Right lobe of liver (tissue), 6 donors: ENCODE measurements around the gene AIG1. TPM values are rescaled to one million over a fixed set of nuclear protein-coding genes. Genes with fewer than 3 reads are reported as not detected.

Experiments used
- ATAC-seq, 4 donors: fragments of 200-7000 bp; cut with Tn5 transposase; one replicate each; pipeline ENCODE4 v1.9.1; 2020; ENCODE audit warnings: mild to moderate bottlenecking in 4 of 4, moderate library complexity in 4 of 4
- DNase-seq, 3 donors: peaks; one replicate each; pipeline ENCODE4 v3.0.0-alpha.2; 2020
- H3K27ac ChIP-seq, 3 donors: fragments of 200-600 bp; one replicate each; pipeline ENCODE4 v1.8.0; 2022
- H3K27me3 ChIP-seq, 2 donors: fragments of 200-600 bp; one replicate each; pipeline ENCODE4 v1.8.0; 2022
- H3K36me3 ChIP-seq, 4 donors: fragments of 200-600 bp; sonication (generic) in 1 of 4; one replicate each; pipeline versions ENCODE4 v1.5.1 to v1.8.0; 2017 to 2022; ENCODE audit warnings: control low read depth in 1 of 4
- H3K4me1 ChIP-seq, 4 donors: fragments of 200-600 bp; sonication (generic) in 1 of 4; one replicate each; pipeline versions ENCODE4 v1.5.1 to v1.8.0; 2017 to 2022; ENCODE audit warnings: control low read depth in 1 of 4
- H3K4me3 ChIP-seq, 3 donors: fragments of 200-600 bp; one replicate each; pipeline ENCODE4 v1.8.0; 2022
- H3K9me3 ChIP-seq, 4 donors: fragments of 200-600 bp; sonication (generic) in 1 of 4; one replicate each; pipeline versions ENCODE4 v1.5.1 to v1.8.0; 2017 to 2022; ENCODE audit warnings: control low read depth in 1 of 4
- POLR2A ChIP-seq: fragments of 450-650 bp; IDR thresholded peaks from one replicate; pipeline ENCODE4 v1.6.1; 2017; ENCODE audit warnings: antibody characterized with exemption, mild to moderate bottlenecking
- WGBS: methylation state at CpG from one replicate; pipeline ENCODE4 v1.1.6; 2018; ENCODE audit warnings: low coverage, low lambda C conversion rate; ENCODE audit not compliant: insufficient coverage; ENCODE audit errors: missing lambda C conversion rate; 5-methylcytosine and 5-hydroxymethylcytosine counted together
- intact Hi-C, 2 donors: fragments of 100-400 bp; cut with DNase I; formaldehyde crosslinking; loops; one replicate each; pipeline versions ENCODE4 v1.11.2 to v1.14.1; 2022
- total RNA-seq, 6 experiments: library from RNA; depleted of rRNA in 2 of 6; stranded (reverse); fragments of >200 nt in 2 of 6; fragmentation: NEBNext Ultra II Directional in 3 of 6; extraction: Animal tissue kit (Norgen Biotek cat#: 25700) in 3 of 6; gene quantifications; one replicate each; pipeline versions ENCODE4 v1.1.0 to v1.2.4, GENCODE V29; 2016 to 2023
- TF ChIP-seq, protein P1 (sequence below), 4 donors: fragments of 200-600 bp in 3 of 4; fragments of 450-650 bp in 1 of 4; IDR thresholded peaks; one replicate each; pipeline versions ENCODE4 v1.5.1 to v1.8.0; 2016 to 2022; ENCODE audit warnings: antibody characterized with exemption in 4 of 4, mild to moderate bottlenecking in 2 of 4
- donor health status: DM: no; HTN: yes; CAD: no.
- donor health status: DM: no; HTN: no; CAD: no.
- donor health status: DM: no; HTN: no; CAD: no.
- donor health status: DM: no; HTN: yes; CAD: no.
- donor health status: DM: no; HTN: yes; CAD: no.

AIG1 gene
- total RNA-seq, 6 experiments from 2014 or later, result 81.4 to 151 (median 111) TPM

DNA sequence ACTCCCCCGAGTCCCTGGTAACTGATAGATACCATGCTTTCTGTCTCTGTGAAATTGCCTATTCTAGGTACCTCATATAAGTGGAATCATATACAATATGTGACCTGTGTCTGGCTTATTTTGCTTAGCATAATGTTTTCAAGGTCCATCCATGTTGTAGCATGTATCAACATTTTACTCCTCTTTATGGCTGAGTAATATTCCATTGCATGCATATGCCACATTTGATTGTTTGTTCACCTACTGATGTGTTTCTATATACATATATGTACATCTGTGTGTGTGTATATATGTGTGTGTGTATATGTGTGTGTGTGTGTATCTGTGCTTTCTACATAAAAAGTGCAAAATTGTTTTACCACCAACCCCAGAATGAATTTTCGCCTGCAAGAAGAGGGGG, 270.7 kb downstream of the AIG1 start:
- no peak overlapping the region for H3K4me3 ChIP-seq
- H3K27me3 ChIP-seq, result no peaks in the 10 kb centered on the region
- 100% methylated on average over 2 of the region's 2 CpGs for WGBS
- H3K36me3 ChIP-seq, result peaks cover 0 to 15% (median 0%) of the 10 kb centered on the region in 4 donors
- no peak overlapping the region for H3K27ac ChIP-seq
- no peak for DNase-seq
- TF ChIP-seq, protein P1, sequence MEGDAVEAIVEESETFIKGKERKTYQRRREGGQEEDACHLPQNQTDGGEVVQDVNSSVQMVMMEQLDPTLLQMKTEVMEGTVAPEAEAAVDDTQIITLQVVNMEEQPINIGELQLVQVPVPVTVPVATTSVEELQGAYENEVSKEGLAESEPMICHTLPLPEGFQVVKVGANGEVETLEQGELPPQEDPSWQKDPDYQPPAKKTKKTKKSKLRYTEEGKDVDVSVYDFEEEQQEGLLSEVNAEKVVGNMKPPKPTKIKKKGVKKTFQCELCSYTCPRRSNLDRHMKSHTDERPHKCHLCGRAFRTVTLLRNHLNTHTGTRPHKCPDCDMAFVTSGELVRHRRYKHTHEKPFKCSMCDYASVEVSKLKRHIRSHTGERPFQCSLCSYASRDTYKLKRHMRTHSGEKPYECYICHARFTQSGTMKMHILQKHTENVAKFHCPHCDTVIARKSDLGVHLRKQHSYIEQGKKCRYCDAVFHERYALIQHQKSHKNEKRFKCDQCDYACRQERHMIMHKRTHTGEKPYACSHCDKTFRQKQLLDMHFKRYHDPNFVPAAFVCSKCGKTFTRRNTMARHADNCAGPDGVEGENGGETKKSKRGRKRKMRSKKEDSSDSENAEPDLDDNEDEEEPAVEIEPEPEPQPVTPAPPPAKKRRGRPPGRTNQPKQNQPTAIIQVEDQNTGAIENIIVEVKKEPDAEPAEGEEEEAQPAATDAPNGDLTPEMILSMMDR (IDR thresholded peaks at IDR 0.05), result no peak
- TF ChIP-seq POLR2A, result no peak
- intact Hi-C loops, result no loop called here
- ATAC-seq, result no peak
- no peaks in the 10 kb centered on the region for H3K9me3 ChIP-seq
- no peaks in the 10 kb centered on the region for H3K4me1 ChIP-seq

DNA sequence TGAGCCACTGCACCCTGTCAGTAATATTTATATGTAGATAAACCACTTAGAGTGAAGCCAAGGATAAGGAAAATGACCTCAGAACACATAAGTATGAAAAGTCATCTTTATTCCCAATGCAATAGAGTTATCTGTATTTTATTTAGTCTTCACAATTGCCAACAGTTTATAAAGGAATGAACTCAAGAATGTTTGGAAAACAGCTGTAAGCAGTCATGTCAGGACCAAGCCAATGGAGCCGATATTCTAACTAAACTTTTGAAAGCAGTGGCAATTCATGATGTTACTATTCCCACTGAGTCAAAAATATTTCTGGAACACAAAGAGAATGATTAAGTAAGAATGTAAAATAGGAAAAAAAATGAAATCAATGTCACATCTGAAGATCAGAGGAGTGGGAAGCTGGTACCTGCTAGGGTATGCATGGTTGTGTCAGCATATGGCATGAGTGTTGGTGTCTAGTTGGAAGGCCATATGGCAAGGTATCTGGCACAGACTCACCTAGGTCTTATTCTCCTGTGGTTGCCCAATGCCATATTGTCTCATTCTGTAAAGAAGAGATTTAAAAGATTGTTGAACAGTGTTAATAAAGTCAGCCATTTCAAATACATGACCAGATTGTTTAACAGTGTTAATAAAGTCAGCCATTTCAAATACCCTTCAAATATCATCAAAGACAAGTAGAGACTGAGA, 271.6 kb downstream of the AIG1 start:
- no peak overlapping the region for H3K27ac ChIP-seq
- H3K4me3 ChIP-seq, result no peak overlapping the region
- DNase-seq, result no peak
- WGBS, result 92% methylated on average over 1 of the region's 1 CpG
- intact Hi-C loops, result no loop called here
- peaks cover 0 to 15% (median 0%) of the 10 kb centered on the region in 4 donors for H3K36me3 ChIP-seq
- TF ChIP-seq, protein P1 (IDR thresholded peaks at IDR 0.05), result no peak
- no peak for TF ChIP-seq POLR2A
- H3K9me3 ChIP-seq, result no peaks in the 10 kb centered on the region
- no peak for ATAC-seq
- H3K4me1 ChIP-seq, result no peaks in the 10 kb centered on the region
- no peaks in the 10 kb centered on the region for H3K27me3 ChIP-seq

DNA sequence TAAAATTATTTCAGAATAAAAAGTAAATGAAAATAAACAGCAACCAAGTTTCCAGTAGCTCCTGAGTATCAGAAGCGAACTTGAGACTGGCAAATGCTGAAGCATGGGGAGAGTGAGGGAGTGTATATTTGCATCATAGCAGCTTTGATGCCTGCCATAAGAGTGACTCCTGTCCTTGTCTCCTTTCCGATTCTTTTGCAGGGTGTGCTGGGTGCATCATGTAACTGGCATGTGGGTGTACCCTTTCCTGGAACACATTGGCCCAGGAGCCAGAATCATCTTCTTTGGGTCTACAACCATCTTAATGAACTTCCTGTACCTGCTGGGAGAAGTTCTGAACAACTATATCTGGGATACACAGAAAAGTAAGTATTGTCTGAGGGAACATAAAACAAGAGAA, 272.4 kb downstream of the AIG1 start:
- intact Hi-C loops, result no loop called here
- WGBS, result 83% methylated on average over 2 of the region's 2 CpGs
- DNase-seq, result no peak
- Histone ChIP-seq H3K9me3 (no peaks in the 10 kb centered on the region), H3K36me3 (peaks cover 0 to 15% (median 0%) of the 10 kb centered on the region in 4 donors), H3K4me3 (no peak overlapping the region), H3K27ac (no peak overlapping the region), H3K4me1 (no peaks in the 10 kb centered on the region), H3K27me3 (no peaks in the 10 kb centered on the region)
- no peak for TF ChIP-seq POLR2A
- TF ChIP-seq, protein P1 (IDR thresholded peaks at IDR 0.05), result no peak
- no peak for ATAC-seq

DNA sequence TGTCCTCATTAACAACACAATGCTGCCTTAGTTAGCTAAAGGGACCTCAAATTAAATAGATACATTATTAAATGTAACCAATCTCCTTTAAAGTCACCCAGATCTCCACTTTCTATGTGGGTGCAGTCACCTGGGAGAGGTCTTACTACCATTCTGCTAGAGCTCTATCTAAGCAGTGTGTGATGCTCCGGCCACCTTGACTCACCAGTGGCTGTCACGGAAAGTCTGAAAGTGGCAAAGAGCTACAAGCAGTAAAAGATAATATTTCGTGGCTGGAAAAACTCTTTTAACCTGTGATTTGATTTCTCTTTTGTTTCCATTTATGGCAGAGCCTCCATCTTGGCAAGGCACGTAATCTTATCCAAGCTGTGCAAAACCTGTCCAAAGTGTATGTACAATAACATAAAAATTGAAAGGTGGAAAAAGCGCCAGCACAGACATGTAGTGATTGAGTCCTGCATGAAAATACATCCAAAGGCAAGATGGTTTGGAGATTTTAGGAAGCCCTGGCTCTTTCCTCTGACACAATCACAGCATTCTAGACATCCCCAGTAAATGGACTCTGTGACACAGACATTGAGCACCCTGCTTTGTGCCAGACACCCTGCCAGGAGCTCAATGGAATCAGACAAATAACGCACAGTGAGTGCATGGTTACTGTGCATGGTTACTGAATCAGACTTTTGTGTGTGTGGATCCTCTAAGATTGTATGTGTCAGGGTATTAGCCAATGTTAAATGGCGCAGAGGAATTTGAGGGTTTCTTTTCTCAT, 273.2 kb downstream of the AIG1 start:
- H3K27me3 ChIP-seq, result no peaks in the 10 kb centered on the region
- H3K4me1 ChIP-seq, result no peaks in the 10 kb centered on the region
- intact Hi-C loops, result no loop called here
- ATAC-seq, result no peak
- TF ChIP-seq, protein P1 (IDR thresholded peaks at IDR 0.05), result no peak
- no peak for TF ChIP-seq POLR2A
- no peak for DNase-seq
- WGBS, result 90% methylated on average over 7 of the region's 7 CpGs
- no peak overlapping the region for H3K27ac ChIP-seq
- H3K4me3 ChIP-seq, result no peak overlapping the region
- no peaks in the 10 kb centered on the region for H3K9me3 ChIP-seq
- peaks cover 0 to 15% (median 0%) of the 10 kb centered on the region in 4 donors for H3K36me3 ChIP-seq
